HFFc6 (cell line): ENCODE measurements around the gene SEMA4D. TPM values are rescaled to one million over a fixed set of nuclear protein-coding genes. Genes with fewer than 3 reads are reported as not detected.

ENCODE experiments used
- DNase-seq: peaks from one replicate; pipeline ENCODE4 v3.0.0-alpha.2; 2018
- H3K27ac Mint-ChIP-seq: 2 replicates; pipeline ENCODE4 v1.8.0; 2020; ENCODE audit warnings: mild to moderate bottlenecking, mixed read lengths
- H3K27me3 Mint-ChIP-seq: 2 replicates; pipeline ENCODE4 v1.8.0; 2021; ENCODE audit warnings: mild to moderate bottlenecking, moderate library complexity, mixed read lengths; ENCODE audit not compliant: insufficient read depth
- H3K36me3 Mint-ChIP-seq: 2 replicates; pipeline ENCODE4 v1.8.0; 2021; ENCODE audit warnings: low read depth, mixed read lengths
- H3K4me1 Mint-ChIP-seq: 2 replicates; pipeline ENCODE4 v1.8.0; 2020; ENCODE audit warnings: low read depth, mixed read lengths
- H3K4me3 Mint-ChIP-seq: 2 replicates; pipeline ENCODE4 v1.8.0; 2020; ENCODE audit warnings: mild to moderate bottlenecking, moderate library complexity, mixed read lengths
- H3K9me3 Mint-ChIP-seq: 2 replicates; pipeline ENCODE4 v1.8.0; 2020; ENCODE audit warnings: mild to moderate bottlenecking, mixed read lengths
- CTCF ChIP-seq: fragments of 200-600 bp; sonication (generic); IDR thresholded peaks from 2 replicates; pipeline ENCODE4 v1.5.0; 2021; ENCODE audit warnings: antibody characterized with exemption, mild to moderate bottlenecking
- total RNA-seq, 6 experiments: library from RNA; stranded (reverse); fragmentation: NEBNext Ultra II Directional; extraction: Animal tissue kit (Norgen Biotek cat#: 25700); gene quantifications; 2 replicates in 1 of 6; 3 replicates in 5 of 6; pipeline ENCODE4 v1.2.3, GENCODE V29; 2021

SEMA4D gene
- total RNA-seq, 6 experiments from 2014 or later = not detected

- DNase-seq = no peak
- H3K4me1 Mint-ChIP-seq = no peaks in the 10 kb centered on the region
- no peaks in the 10 kb centered on the region; the same call in 1 of the 2 replicates for H3K9me3 Mint-ChIP-seq
- H3K4me3 Mint-ChIP-seq = no peak overlapping the region
- TF ChIP-seq CTCF = no peak
- no peaks in the 10 kb centered on the region for H3K36me3 Mint-ChIP-seq
- no peak overlapping the region for H3K27ac Mint-ChIP-seq
- H3K27me3 Mint-ChIP-seq = peaks cover 13% of the 10 kb centered on the region
Observed at GRCh38 chr9:89440548-89440947, 57.4 kb downstream of the SEMA4D start.

- H3K9me3 Mint-ChIP-seq = no peaks in the 10 kb centered on the region; the same call in 1 of the 2 replicates
Observed at GRCh38 chr9:89440046-89440445, 57.9 kb downstream of the SEMA4D start.

GRCh38 chr9:89439571-89439970 lies 58.3 kb downstream of the SEMA4D start:
- H3K9me3 Mint-ChIP-seq = no peaks in the 10 kb centered on the region; the same call in 1 of the 2 replicates
- no peak for TF ChIP-seq CTCF
- no peak overlapping the region for H3K4me3 Mint-ChIP-seq
- H3K36me3 Mint-ChIP-seq = no peaks in the 10 kb centered on the region
- DNase-seq = no peak
- peaks cover 7% of the 10 kb centered on the region for H3K27me3 Mint-ChIP-seq
- H3K4me1 Mint-ChIP-seq = no peaks in the 10 kb centered on the region
- no peak overlapping the region for H3K27ac Mint-ChIP-seq

More at GRCh38 chr9:89440046-89440445, 57.9 kb downstream of the SEMA4D start:
- Mint-ChIP-seq H3K27me3 (peaks cover 8% of the 10 kb centered on the region), H3K36me3 (no peaks in the 10 kb centered on the region), H3K4me1 (no peaks in the 10 kb centered on the region), H3K27ac (no peak overlapping the region), H3K4me3 (no peak overlapping the region)
- TF ChIP-seq CTCF = no peak
- DNase-seq = no peak

GRCh38 chr9:89438194-89438593 lies 59.7 kb downstream of the SEMA4D start:
- Mint-ChIP-seq H3K4me3 (no peak overlapping the region), H3K4me1 (no peaks in the 10 kb centered on the region)

GRCh38 chr9:89437772-89438171 lies 60.1 kb downstream of the SEMA4D start:
- Mint-ChIP-seq H3K27ac (no peak overlapping the region), H3K27me3 (peaks cover 9% of the 10 kb centered on the region), H3K9me3 (no peaks in the 10 kb centered on the region; the same call in 1 of the 2 replicates), H3K4me3 (no peak overlapping the region), H3K4me1 (no peaks in the 10 kb centered on the region), H3K36me3 (no peaks in the 10 kb centered on the region)
- no peak for DNase-seq
- no peak for TF ChIP-seq CTCF

More at GRCh38 chr9:89438194-89438593, 59.7 kb downstream of the SEMA4D start:
- no peaks in the 10 kb centered on the region; the same call in 1 of the 2 replicates for H3K9me3 Mint-ChIP-seq
- H3K27ac Mint-ChIP-seq = no peak overlapping the region
- DNase-seq = no peak
- H3K27me3 Mint-ChIP-seq = peaks cover 9% of the 10 kb centered on the region
- no peak for TF ChIP-seq CTCF
- H3K36me3 Mint-ChIP-seq = no peaks in the 10 kb centered on the region
